AG09319 (cell line): ENCODE data around the gene RYR3.

ENCODE experiments used
- DNase-seq: peaks from one replicate; pipeline ENCODE4 v3.0.0-alpha.2; 2010; ENCODE audit warnings: low read depth; ENCODE audit errors: extremely low read depth
- CTCF ChIP-seq: IDR thresholded peaks from 2 replicates; pipeline ENCODE4 v1.5.1; 2011; ENCODE audit warnings: low read depth, mild to moderate bottlenecking, inconsistent platforms, low read length, moderate library complexity

Gene RYR3

GRCh38 chr15:33902043-33902442 is 591.3 kb downstream of the RYR3 start:
- TF ChIP-seq CTCF = no peak
- no peak for DNase-seq

- TF ChIP-seq CTCF = no peak
- DNase-seq = no peak
These were observed 592.9 kb downstream of the RYR3 start for GRCh38 chr15:33903661-33904060.

- DNase-seq = no peak
- no peak for TF ChIP-seq CTCF
These were observed 596.6 kb downstream of the RYR3 start for GRCh38 chr15:33907326-33907725.

GRCh38 chr15:33908406-33908805 is 597.6 kb downstream of the RYR3 start:
- no peak for TF ChIP-seq CTCF
- DNase-seq = no peak

GRCh38 chr15:33910741-33911140 is 600.0 kb downstream of the RYR3 start:
- no peak for DNase-seq
- no peak for TF ChIP-seq CTCF

- DNase-seq = no peak
- TF ChIP-seq CTCF = no peak
These were observed 601.6 kb downstream of the RYR3 start for GRCh38 chr15:33912326-33912725.

- DNase-seq = no peak
- no peak for TF ChIP-seq CTCF
These were observed 602.7 kb downstream of the RYR3 start for GRCh38 chr15:33913459-33913858.
